ENCODE measurements around the gene GBA3. TPM values are rescaled to one million over a fixed set of nuclear protein-coding genes. Genes with fewer than 3 reads are reported as not detected.

The GBA3 gene
- polyA plus RNA-seq, 1 donor from 2014 or later, result not detected

GRCh38 chr4:22802876-22803275 is 110.1 kb downstream of the GBA3 start:
- H2AFZ ChIP-seq (ENCODE audit: low read depth, low read length), result no peak overlapping the region
- H3K79me2 ChIP-seq (replicated peaks; ENCODE audit: insufficient read depth, low read length), result no peaks in the 10 kb centered on the region
- H3K27me3 ChIP-seq (ENCODE audit: insufficient read depth, low read depth, low read length), result no peaks in the 10 kb centered on the region
- H3K9ac ChIP-seq (ENCODE audit: low read length), result no peak overlapping the region
- no peak overlapping the region for H3K27ac ChIP-seq (ENCODE audit: low read length)
- no peak overlapping the region for H3K4me2 ChIP-seq (ENCODE audit: low read length)
- no peaks in the 10 kb centered on the region for H3K9me3 ChIP-seq (ENCODE audit: low read length)
- no peak for TF ChIP-seq RAD21 (conservative IDR thresholded peaks at IDR 0.05)
- TF ChIP-seq MXI1 (conservative IDR thresholded peaks at IDR 0.05; ENCODE audit: poor library complexity, severe bottlenecking), result no peak
- no peak for TF ChIP-seq REST (IDR thresholded peaks at IDR 0.05; ENCODE audit: borderline replicate concordance)
- TF ChIP-seq POLR2AphosphoS5 (IDR thresholded peaks at IDR 0.05), result no peak
- no peak for TF ChIP-seq EP300 (conservative IDR thresholded peaks at IDR 0.05; ENCODE audit: poor library complexity, severe bottlenecking)
- no peak for TF ChIP-seq SMC3 (conservative IDR thresholded peaks at IDR 0.05; ENCODE audit: poor library complexity)
- no peak for TF ChIP-seq EZH2 (IDR thresholded peaks at IDR 0.05; ENCODE audit: borderline replicate concordance, insufficient read depth, low read length, poor library complexity, severe bottlenecking)
- no peak for TF ChIP-seq CTCF (IDR thresholded peaks at IDR 0.05; ENCODE audit: poor library complexity, severe bottlenecking)
- no peak for TF ChIP-seq TAF1 (IDR thresholded peaks at IDR 0.05; ENCODE audit: low read depth)
- H3F3A ChIP-seq (ENCODE audit: insufficient read depth, low read length, poor library complexity, severe bottlenecking), result no peaks in the 10 kb centered on the region
- no peaks in the 10 kb centered on the region for H3K36me3 ChIP-seq (ENCODE audit: insufficient read depth, low read length)
- H3K4me3 ChIP-seq (ENCODE audit: low read length), result no peak overlapping the region
- H3K9me2 ChIP-seq (ENCODE audit: insufficient read depth, low read length), result no peaks in the 10 kb centered on the region
- H4K20me1 ChIP-seq (ENCODE audit: insufficient read depth), result no peaks in the 10 kb centered on the region

- no peak overlapping the region for H3K4me3 ChIP-seq (ENCODE audit: low read length)
- no peaks in the 10 kb centered on the region for H4K20me1 ChIP-seq (ENCODE audit: insufficient read depth)
- TF ChIP-seq MXI1 (conservative IDR thresholded peaks at IDR 0.05; ENCODE audit: poor library complexity, severe bottlenecking), result no peak
- no peak for TF ChIP-seq EZH2 (IDR thresholded peaks at IDR 0.05; ENCODE audit: borderline replicate concordance, insufficient read depth, low read length, poor library complexity, severe bottlenecking)
- no peak for TF ChIP-seq CTCF (IDR thresholded peaks at IDR 0.05; ENCODE audit: poor library complexity, severe bottlenecking)
- TF ChIP-seq POLR2AphosphoS5 (IDR thresholded peaks at IDR 0.05), result no peak
- TF ChIP-seq RAD21 (conservative IDR thresholded peaks at IDR 0.05), result no peak
- TF ChIP-seq SMC3 (conservative IDR thresholded peaks at IDR 0.05; ENCODE audit: poor library complexity), result no peak
- no peak for TF ChIP-seq EP300 (conservative IDR thresholded peaks at IDR 0.05; ENCODE audit: poor library complexity, severe bottlenecking)
- TF ChIP-seq REST (IDR thresholded peaks at IDR 0.05; ENCODE audit: borderline replicate concordance), result no peak
- no peak for TF ChIP-seq TAF1 (IDR thresholded peaks at IDR 0.05; ENCODE audit: low read depth)
- H3K9me2 ChIP-seq (ENCODE audit: insufficient read depth, low read length), result no peaks in the 10 kb centered on the region
- no peaks in the 10 kb centered on the region for H3K27me3 ChIP-seq (ENCODE audit: insufficient read depth, low read depth, low read length)
- H3K9me3 ChIP-seq (ENCODE audit: low read length), result no peaks in the 10 kb centered on the region
- no peak overlapping the region for H3K27ac ChIP-seq (ENCODE audit: low read length)
- no peak overlapping the region for H2AFZ ChIP-seq (ENCODE audit: low read depth, low read length)
- no peak overlapping the region for H3K4me2 ChIP-seq (ENCODE audit: low read length)
- no peaks in the 10 kb centered on the region for H3K36me3 ChIP-seq (ENCODE audit: insufficient read depth, low read length)
- H3K79me2 ChIP-seq (replicated peaks; ENCODE audit: insufficient read depth, low read length), result no peaks in the 10 kb centered on the region
- H3K9ac ChIP-seq (ENCODE audit: low read length), result no peak overlapping the region
- H3F3A ChIP-seq (ENCODE audit: insufficient read depth, low read length, poor library complexity, severe bottlenecking), result no peaks in the 10 kb centered on the region
Observed at GRCh38 chr4:22803512-22803911, 110.8 kb downstream of the GBA3 start.
